ENCODE data around the gene KCNJ5. TPM values are rescaled to one million over a fixed set of nuclear protein-coding genes. Genes with fewer than 3 reads are reported as not detected.

Gene KCNJ5
- total and polyA plus RNA-seq, 10 of the 15 experiments (the other 5 are each of a cell fraction or from before 2014, with no cell fraction given) = 0.03 TPM; not detected in 8

- Histone ChIP-seq H3K27ac (ENCODE audit: control insufficient read depth, insufficient read depth) (no peak overlapping the region), H4K20me1 (ENCODE audit: control insufficient read depth, insufficient read depth) (no peaks in the 10 kb centered on the region; the same call in 1 of the 2 replicates), H2AFZ (ENCODE audit: control insufficient read depth, low read depth, low read length) (no peak overlapping the region), H3K36me3 (ENCODE audit: control insufficient read depth in 2 of 2, insufficient read depth in 2 of 2, low read length in 1 of 2) (no peaks in the 10 kb centered on the region), H3K4me3 (no peak overlapping the region), H3K9me3 (replicated peaks; ENCODE audit: control insufficient read depth, insufficient read depth, low read length) (no peaks in the 10 kb centered on the region), H3K4me2 (ENCODE audit: control insufficient read depth, insufficient read depth) (no peak overlapping the region), H3K4me1 (ENCODE audit: control insufficient read depth, insufficient read depth, low read length) (no peaks in the 10 kb centered on the region), H3K9ac (ENCODE audit: control insufficient read depth, insufficient read depth, low read length) (no peak overlapping the region), H3K27me3 (replicated peaks in 1 of 2; ENCODE audit: control insufficient read depth in 2 of 2, insufficient read depth in 2 of 2, low read length in 1 of 2) (peaks cover 0 to 7% of the 10 kb centered on the region in 2 experiments; a peak in 2 of 4 replicates), H3K79me2 (ENCODE audit: control insufficient read depth, insufficient read depth, low read length) (no peaks in the 10 kb centered on the region)
- POLR2A ChIA-PET = no interaction called here
- no TSS peak for BruUV-seq (replicated peaks)
- SMC1A ChIA-PET (ENCODE audit: uncharacterized antibody, unreplicated experiment) = interaction anchor here (1.1 kb wide), 1 partner anchor 14 kb away, joined by 3 read pairs; no protein-coding TSS in a partner anchor
- in situ Hi-C loops (cut with MboI) = no loop called here
- ATAC-seq = no peak
- RAD21 ChIA-PET (ENCODE audit: unreplicated experiment) = no interaction called here
- CTCF ChIA-PET = interaction anchor here (1.1 to 4.9 kb wide), 2 partner anchors 10 to 53 kb away, joined by 3 to 21 read pairs; no protein-coding TSS in a partner anchor
- 29% methylated on average over 16 of the region's 16 CpGs for WGBS (ENCODE audit: insufficient coverage, insufficient replicate concordance, low lambda C conversion rate, missing lambda C conversion rate)
- intact Hi-C loops (cut with micrococcal nuclease; ENCODE audit: unreplicated experiment) = no loop called here
- DNase-seq (ENCODE audit: low read depth, low spot score) = no peak
- FAIRE-seq = no peak
- no peak for TF ChIP-seq ZNF207 (IDR thresholded peaks at IDR 0.05; ENCODE audit: borderline replicate concordance)
- no peak for TF ChIP-seq NBN (IDR thresholded peaks at IDR 0.05)
- no peak for TF ChIP-seq ZNF687 (IDR thresholded peaks at IDR 0.05)
- TF ChIP-seq IKZF1 (conservative IDR thresholded peaks at IDR 0.05) = no peak
- no peak for TF ChIP-seq EZH2 (IDR thresholded peaks at IDR 0.05; ENCODE audit: borderline replicate concordance, control insufficient read depth, low read depth, low read length)
- no peak for TF ChIP-seq REST (IDR thresholded peaks at IDR 0.05; ENCODE audit: low read depth, low read length)
- no peak for TF ChIP-seq CEBPZ (IDR thresholded peaks at IDR 0.05; ENCODE audit: low read depth, low read length)
- TF ChIP-seq RUNX3 (IDR thresholded peaks at IDR 0.05; ENCODE audit: low read length) = no peak
- no peak for TF ChIP-seq MEF2A (IDR thresholded peaks at IDR 0.05; ENCODE audit: insufficient read depth, low read depth, low read length)
- TF ChIP-seq TBL1XR1 (IDR thresholded peaks at IDR 0.05; ENCODE audit: low read depth, low read length) = no peak
- TF ChIP-seq YY1 (IDR thresholded peaks at IDR 0.05; ENCODE audit: low read depth, low read length) = no peak
- TF ChIP-seq PAX8 (IDR thresholded peaks at IDR 0.05) = no peak
- TF ChIP-seq MEF2B (IDR thresholded peaks at IDR 0.05; ENCODE audit: partially characterized antibody, poor library complexity, severe bottlenecking) = no peak
Observed at GRCh38 chr11:128938156-128938885, 47.2 kb downstream of the KCNJ5 start.
